OCI-LY3 (cell line): ENCODE data around the gene RAMP1.

Source experiments
- H2AFZ ChIP-seq: fragments of 200-600, 300-600 bp; shearing (Covaris generic); 2 replicates; pipeline ENCODE4 v1.6.0; 2014; ENCODE audit warnings: antibody characterized with exemption, low read depth, low read length
- H3K27ac ChIP-seq: fragments of 200-600, 300-600 bp; sonication (generic); 2 replicates; pipeline ENCODE4 v1.5.1; 2014; ENCODE audit warnings: mild to moderate bottlenecking, low read length, moderate library complexity, mixed read lengths
- H3K27me3 ChIP-seq: fragments of 200-600, 300-600 bp; sonication (generic); 2 replicates; pipeline ENCODE4 v1.6.1; 2014; ENCODE audit warnings: low read depth, low read length, mixed read lengths
- H3K36me3 ChIP-seq: fragments of 200-600, 300-600 bp; sonication (generic); replicated peaks from 2 replicates; pipeline ENCODE3; 2014; ENCODE audit warnings: low read depth, low read length, mixed read lengths
- H3K4me1 ChIP-seq: fragments of 300-600, 200-600 bp; sonication (generic); 2 replicates; pipeline ENCODE4 v1.6.1; 2014; ENCODE audit warnings: low read length, mixed read lengths
- H3K4me2 ChIP-seq: fragments of 200-600, 300-600 bp; sonication (generic); 2 replicates; pipeline ENCODE4 v1.6.1; 2014; ENCODE audit warnings: low read length, mixed read lengths
- H3K4me3 ChIP-seq: fragments of 300-600, 200-600 bp; sonication (generic); 2 replicates; pipeline ENCODE4 v1.5.1; 2014; ENCODE audit warnings: antibody characterized with exemption, mild to moderate bottlenecking, low read length, moderate library complexity
- H3K79me2 ChIP-seq: fragments of 300-600, 200-600 bp; shearing (Covaris generic); 2 replicates; pipeline ENCODE4 v1.6.1; 2014; ENCODE audit warnings: mild to moderate bottlenecking, low read length, mixed read lengths
- H3K9ac ChIP-seq: fragments of 300-600, 200-600 bp; shearing (Covaris generic); 2 replicates; pipeline ENCODE4 v1.6.0; 2014; ENCODE audit warnings: mild to moderate bottlenecking, low read length, moderate library complexity
- H3K9me3 ChIP-seq: fragments of 200-600, 300-600 bp; shearing (Covaris generic); 2 replicates; pipeline ENCODE4 v1.6.1; 2014; ENCODE audit warnings: low read length, mixed read lengths; ENCODE audit not compliant: insufficient read depth
- H4K20me1 ChIP-seq: fragments of 200-600, 300-600 bp; sonication (generic); 2 replicates; pipeline ENCODE4 v1.6.1; 2016; ENCODE audit warnings: low read length, mixed read lengths; ENCODE audit not compliant: insufficient read depth
- EZH2phosphoT487 ChIP-seq: fragments of 200-600 bp; shearing (Covaris generic); IDR thresholded peaks from 2 replicates; pipeline ENCODE4 v1.6.1; 2018; ENCODE audit warnings: antibody characterized with exemption, mixed run types, low read depth
- TF ChIP-seq, protein P1 (sequence below): fragments of 200-600, 300-600 bp; sonication (generic); IDR thresholded peaks from 2 replicates; pipeline ENCODE4 v1.5.1; 2014; ENCODE audit warnings: antibody characterized with exemption, low read length, low read depth

Gene RAMP1

DNA sequence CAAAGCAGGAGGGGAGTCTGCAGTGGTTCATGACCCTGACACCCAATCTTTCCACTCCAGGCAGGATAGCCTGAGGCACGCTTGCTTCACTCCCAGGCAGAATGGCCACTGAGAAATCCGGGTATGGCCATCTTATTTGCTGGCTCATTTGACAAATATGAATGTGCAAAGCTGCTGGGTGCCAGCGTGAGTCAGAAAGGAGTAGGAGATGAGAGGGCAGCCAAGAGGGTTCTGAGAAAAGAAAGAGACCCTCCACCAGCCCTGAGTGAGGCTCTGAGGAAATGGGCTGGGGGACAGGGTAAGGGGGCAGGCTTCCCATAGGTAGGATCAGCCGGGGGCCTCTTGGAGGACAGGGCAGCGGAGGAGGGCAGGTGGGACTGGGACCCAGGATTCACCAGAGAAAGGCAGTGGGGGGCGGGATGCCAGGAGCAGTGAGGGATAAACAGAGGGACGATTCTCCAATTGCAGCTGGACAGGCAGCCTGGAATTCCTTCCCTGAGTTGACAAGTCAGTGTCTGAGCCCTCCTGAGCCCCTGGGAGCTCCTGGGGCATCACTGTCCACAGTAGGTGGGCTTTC, 15.2 kb downstream of the RAMP1 start:
- Histone ChIP-seq H4K20me1 (no peaks in the 10 kb centered on the region), H2AFZ (no peak overlapping the region), H3K27me3 (no peaks in the 10 kb centered on the region), H3K9ac (no peak overlapping the region), H3K36me3 (no peaks in the 10 kb centered on the region), H3K27ac (no peak overlapping the region), H3K4me2 (no peak overlapping the region), H3K4me1 (peaks cover 30% of the 10 kb centered on the region), H3K9me3 (no peaks in the 10 kb centered on the region), H3K4me3 (no peak overlapping the region), H3K79me2 (no peaks in the 10 kb centered on the region)
- no peak for TF ChIP-seq EZH2phosphoT487
- TF ChIP-seq, protein P1, sequence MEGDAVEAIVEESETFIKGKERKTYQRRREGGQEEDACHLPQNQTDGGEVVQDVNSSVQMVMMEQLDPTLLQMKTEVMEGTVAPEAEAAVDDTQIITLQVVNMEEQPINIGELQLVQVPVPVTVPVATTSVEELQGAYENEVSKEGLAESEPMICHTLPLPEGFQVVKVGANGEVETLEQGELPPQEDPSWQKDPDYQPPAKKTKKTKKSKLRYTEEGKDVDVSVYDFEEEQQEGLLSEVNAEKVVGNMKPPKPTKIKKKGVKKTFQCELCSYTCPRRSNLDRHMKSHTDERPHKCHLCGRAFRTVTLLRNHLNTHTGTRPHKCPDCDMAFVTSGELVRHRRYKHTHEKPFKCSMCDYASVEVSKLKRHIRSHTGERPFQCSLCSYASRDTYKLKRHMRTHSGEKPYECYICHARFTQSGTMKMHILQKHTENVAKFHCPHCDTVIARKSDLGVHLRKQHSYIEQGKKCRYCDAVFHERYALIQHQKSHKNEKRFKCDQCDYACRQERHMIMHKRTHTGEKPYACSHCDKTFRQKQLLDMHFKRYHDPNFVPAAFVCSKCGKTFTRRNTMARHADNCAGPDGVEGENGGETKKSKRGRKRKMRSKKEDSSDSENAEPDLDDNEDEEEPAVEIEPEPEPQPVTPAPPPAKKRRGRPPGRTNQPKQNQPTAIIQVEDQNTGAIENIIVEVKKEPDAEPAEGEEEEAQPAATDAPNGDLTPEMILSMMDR = no peak

DNA sequence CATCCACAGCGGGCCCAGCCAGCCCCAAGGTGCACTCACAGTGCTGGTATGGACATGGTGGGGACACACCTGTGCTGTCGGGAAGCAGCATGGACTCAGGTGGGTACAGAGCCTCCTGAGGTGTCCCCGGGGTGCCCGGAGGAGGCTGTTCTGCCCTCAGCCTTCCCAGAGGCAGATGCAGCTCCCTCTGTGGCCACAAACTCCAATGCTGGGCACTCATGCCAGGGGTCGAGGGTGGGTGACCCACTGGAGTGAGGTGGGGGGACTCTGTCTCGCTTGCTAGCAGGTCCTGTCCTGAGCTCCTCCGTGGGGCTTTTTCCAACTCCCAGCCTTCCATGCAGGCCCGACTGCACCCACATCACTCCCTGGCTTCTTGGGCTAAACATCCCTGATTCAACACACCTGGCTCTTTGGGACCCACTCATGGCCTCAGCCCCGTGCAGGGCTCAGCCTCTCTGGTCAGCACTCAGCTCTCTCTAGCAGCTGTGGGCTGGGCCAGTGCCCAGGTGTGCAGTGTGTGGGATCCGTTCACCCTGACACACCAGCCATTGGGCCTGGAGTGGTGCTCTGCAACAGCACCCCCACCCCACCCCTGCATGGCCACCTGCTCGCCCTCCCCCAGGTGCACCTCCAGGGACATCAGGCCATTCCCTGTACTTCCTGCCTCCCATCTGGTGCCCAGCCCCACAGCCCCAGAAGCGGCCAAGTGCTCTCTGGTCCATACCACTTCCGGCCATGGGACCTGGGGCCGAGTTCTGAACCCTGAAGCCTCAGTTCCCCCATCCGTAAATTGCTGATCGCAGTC, 16.0 kb downstream of the RAMP1 start:
- no peak overlapping the region for H3K4me3 ChIP-seq
- H3K27me3 ChIP-seq = no peaks in the 10 kb centered on the region
- no peaks in the 10 kb centered on the region for H3K9me3 ChIP-seq
- no peaks in the 10 kb centered on the region for H4K20me1 ChIP-seq
- H3K36me3 ChIP-seq = no peaks in the 10 kb centered on the region
- TF ChIP-seq, protein P1 = no peak
- TF ChIP-seq EZH2phosphoT487 = no peak
- H3K4me1 ChIP-seq = peaks cover 22% of the 10 kb centered on the region
- no peak overlapping the region for H3K9ac ChIP-seq
- no peak overlapping the region for H2AFZ ChIP-seq
- H3K4me2 ChIP-seq = no peak overlapping the region
- H3K27ac ChIP-seq = no peak overlapping the region
- H3K79me2 ChIP-seq = no peaks in the 10 kb centered on the region

DNA sequence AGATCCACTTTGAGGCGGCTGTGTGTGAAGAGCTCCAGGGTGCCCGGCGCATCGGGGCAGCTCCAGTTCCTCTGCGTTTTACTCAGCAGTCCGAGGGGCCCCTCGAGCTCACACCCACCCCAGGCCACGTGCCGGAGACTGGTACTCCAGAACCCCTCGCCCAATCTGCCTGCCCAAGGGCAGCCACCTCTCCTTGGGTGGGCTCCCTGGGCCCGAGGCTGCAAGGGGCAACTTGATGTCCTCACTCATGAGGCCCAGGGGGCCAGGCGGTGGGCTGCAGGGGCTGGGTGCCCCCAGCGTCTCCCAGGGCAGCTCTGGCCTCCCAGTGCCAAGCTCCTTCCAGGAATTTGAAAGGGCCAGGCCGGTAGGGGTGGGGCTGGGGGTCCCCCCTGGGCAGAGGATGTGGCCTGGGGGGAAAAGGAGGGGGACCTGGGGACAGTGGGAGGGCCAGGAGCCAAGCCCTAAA, 16.7 kb downstream of the RAMP1 start:
- Histone ChIP-seq H4K20me1 (no peaks in the 10 kb centered on the region), H3K4me3 (no peak overlapping the region), H3K36me3 (no peaks in the 10 kb centered on the region), H3K27me3 (no peaks in the 10 kb centered on the region), H3K9me3 (no peaks in the 10 kb centered on the region), H3K79me2 (no peaks in the 10 kb centered on the region), H3K9ac (no peak overlapping the region), H2AFZ (no peak overlapping the region), H3K4me2 (no peak overlapping the region), H3K27ac (no peak overlapping the region), H3K4me1 (peaks cover 17% of the 10 kb centered on the region)
- TF ChIP-seq EZH2phosphoT487 = no peak
- TF ChIP-seq, protein P1 = no peak

DNA sequence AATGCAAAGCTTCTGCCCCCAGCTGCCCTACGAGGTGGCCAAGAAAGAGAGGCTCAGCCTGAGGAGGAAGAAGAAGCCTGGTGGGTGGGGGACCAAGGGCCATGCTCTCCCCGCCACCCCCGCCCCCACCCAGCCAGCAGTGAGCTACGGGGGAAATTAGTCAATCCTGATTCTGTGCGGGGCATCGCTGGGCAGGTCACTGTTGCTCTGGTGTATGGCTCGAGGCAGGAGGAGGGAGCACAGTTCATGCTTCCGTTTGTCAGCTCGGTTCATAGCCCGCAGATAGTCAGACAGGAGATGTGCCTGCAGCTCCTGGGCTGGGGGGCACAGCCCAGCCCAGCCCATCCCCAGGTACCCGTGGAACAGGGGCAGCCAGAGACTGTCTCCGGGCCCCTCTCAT, 17.1 kb downstream of the RAMP1 start:
- Histone ChIP-seq H2AFZ (no peak overlapping the region), H3K4me3 (no peak overlapping the region), H4K20me1 (no peaks in the 10 kb centered on the region), H3K4me1 (peaks cover 13% of the 10 kb centered on the region), H3K9ac (no peak overlapping the region), H3K79me2 (no peaks in the 10 kb centered on the region), H3K4me2 (no peak overlapping the region), H3K27ac (no peak overlapping the region), H3K9me3 (no peaks in the 10 kb centered on the region), H3K36me3 (no peaks in the 10 kb centered on the region), H3K27me3 (no peaks in the 10 kb centered on the region)
- TF ChIP-seq, protein P1 = no peak
- TF ChIP-seq EZH2phosphoT487 = no peak
